HG02840 (cell line): ENCODE measurements around the gene RAB3B.

Experiments
- ATAC-seq: cut with Tn5 transposase; IDR thresholded peaks from one replicate; pipeline ENCODE4 v1.9.1; 2021; ENCODE audit warnings: mild to moderate bottlenecking, moderate library complexity, moderate number of reproducible peaks; ENCODE audit not compliant: unreplicated experiment, low FRiP score

RAB3B gene

DNA sequence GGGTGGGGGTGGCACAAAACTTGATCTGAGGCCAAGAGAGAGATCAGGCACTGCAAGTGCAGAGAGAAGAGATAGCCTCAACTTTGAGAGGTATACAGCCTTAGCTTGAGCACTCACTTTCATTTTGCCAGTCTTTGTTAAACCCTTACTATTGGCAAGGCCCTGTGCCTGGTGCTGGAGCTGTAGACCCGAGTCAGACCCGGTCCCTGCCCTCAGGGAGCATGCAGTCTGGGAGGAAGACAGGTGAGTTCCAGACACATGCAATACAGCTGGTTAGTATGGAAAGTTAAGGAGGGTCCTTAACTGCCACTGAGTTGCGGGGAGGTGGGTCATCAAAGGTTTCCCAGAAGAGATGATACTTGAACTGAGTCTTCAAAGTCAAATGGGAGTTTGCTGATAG lies 31.7 kb downstream of the RAB3B start:
- no peak for ATAC-seq

DNA sequence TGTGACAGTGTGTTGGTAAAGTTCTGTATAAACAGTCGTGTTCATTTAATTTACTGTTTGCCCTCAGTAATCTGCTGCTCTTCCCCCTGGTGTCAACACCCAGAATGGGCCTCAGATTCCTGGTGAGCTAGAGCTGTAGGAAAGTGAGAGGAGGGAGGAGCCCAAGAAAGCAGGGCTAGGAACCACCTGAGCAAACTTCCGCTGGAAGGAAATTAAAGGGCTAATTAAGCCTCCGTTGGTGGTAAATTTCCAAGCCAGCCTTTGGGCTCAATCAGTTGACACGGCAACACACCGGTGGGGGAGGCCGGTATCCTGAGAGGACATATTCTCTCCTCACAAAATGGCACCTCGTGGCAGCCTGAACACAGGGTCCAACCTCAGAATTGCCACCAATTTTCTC lies 32.9 kb downstream of the RAB3B start:
- ATAC-seq = no peak

DNA sequence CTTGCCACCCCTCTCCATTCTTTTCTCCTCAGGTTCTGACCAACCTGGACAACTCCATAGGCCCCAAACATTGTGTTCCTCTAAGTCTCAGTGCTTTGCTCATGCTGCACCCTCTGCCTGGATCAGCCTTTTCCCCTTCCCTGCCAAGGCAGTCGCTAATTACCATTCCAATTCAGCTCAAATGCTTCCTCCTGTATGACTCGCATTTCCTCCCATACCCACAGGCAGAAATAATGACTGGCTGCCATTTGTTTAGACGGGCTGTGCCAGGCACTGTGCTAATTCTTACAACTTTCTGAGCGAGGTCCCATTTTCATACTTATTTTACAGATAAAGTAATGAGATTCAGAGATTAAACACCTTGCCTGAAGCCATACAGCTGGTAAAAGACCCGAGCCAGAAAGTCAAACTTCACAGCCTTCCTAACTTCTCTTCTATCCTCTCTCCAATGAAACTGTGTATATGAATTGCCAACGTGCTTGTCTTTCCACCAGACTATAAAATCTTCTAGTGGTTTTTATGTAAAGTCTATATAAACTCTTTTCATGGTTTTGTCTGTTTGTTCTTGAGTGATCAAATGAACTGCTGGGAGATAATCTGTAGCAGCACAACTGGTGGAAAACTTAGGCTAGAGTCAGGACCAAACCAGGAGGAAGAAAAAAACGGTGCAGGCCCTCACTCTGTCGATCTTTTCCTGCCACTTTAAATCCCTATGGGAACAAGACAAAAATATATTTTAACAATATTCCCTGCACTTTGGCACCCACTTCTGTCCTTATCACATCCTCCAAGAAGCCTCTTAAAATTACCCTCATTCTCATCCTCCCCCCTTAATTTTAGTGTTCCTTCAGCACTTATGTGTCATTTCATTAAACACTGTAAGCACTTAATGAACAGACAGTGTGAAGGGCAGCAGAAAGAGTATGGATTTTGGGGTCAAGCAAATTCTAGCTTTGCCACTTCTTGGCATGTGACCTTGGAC lies 33.7 kb downstream of the RAB3B start:
- no peak for ATAC-seq

DNA sequence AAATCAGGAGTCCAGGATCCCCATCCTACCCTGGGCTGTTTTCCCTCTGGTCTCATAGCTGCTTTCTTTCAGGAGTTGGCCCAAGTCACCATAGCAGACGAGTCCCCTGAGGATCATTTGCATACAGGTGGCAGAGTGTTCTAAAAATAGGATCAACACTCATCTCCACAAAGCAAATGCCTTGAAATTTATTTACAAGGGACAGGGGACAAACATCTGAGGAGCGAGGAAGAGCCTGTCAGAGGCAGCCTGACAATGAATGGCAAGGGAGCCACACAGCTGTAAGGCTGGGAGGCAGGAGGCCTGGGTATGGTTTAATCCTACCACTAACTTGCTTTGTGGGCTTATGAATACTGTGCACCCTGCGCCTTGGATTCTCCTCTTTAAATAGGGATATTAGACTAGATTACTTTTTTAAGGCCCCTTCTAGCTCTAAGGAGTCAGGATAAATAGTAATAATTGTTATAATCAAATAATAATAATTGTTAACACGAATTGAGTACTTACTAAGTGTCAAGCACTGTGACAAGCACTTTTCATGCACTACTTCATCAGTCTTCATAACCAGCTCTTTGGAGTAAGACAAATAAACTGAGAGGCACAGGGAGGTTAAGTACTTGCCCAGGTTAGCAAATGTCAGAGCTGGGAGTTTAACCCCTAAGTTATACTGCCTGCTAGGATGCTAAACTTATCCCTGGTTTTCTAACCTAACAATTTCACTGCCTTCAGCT lies 34.5 kb downstream of the RAB3B start:
- no peak for ATAC-seq

DNA sequence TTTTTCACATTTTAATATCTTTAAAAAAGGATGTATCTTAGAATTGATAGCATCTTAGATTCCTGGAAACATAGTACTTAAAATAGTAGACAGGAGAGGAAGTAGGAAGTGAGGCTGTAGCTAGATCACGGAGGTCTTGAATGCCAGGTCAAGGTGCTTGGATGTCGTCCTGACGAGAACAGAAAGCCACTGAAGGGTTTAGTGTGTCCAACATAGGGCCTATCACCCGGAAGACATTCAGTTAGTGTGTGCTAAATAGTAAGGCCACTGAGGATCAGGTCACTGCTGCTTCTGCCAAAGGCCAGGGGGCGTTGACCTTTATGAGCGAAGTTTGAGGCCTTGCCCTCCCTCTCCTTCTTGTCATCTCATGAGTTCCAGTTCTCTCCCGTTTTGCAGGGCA lies 35.7 kb downstream of the RAB3B start:
- ATAC-seq = no peak

DNA sequence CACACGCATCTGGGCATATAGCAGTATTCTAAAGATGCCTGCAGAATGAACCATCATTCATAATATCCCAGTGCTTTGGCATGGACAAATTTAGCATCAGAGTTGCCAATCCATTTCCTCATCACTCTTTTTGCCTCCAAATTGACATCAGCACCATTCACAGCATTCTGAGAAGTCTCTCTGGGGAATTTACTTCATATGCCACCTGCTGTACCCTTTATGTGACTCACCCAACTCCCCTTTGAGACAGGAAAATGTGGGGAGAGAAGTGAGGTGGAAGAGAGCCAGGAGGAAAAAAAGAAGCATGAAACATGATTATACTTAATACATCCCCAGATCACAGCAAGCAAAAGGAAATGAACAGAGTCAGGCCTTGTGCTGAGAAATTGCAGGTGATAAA lies 37.4 kb downstream of the RAB3B start:
- ATAC-seq = no peak

DNA sequence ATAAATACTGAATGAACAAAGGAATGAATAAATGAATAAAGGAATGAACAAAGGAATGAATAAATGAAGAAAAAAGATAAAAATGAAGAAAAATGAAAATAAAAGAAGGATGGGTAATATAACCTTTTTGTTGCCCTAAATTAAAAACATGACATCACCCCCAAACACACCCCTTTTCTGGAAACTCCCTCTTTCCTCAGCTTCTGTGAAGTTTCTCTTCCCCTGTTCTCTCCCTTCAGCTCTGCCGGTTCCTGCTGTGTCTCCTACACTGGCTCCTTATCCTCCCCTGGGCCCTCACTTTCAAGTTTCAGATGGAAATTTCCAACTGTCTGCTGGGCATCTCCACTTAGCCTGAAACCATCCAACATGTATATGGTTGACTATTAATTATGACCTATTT lies 37.9 kb downstream of the RAB3B start:
- no peak for ATAC-seq

DNA sequence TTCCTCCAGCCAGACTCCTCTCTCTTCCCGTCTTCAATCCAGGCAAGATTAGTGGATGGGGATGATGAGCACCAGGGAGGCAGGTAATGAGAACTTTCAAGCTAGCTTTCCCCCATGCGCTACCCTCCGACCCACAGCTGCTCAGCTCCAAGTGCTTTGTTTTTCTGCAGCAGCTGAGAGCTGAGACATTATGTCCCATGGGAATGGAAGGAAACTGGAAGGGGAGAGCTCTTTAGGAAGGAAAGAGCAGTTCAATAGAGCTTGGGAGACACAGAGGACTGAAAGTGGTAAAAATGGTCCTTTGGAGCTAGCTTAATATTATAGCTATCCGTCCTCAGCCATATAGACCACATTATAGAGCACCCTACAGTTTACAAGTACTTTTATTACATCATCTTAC lies 39.8 kb downstream of the RAB3B start:
- ATAC-seq = no peak

DNA sequence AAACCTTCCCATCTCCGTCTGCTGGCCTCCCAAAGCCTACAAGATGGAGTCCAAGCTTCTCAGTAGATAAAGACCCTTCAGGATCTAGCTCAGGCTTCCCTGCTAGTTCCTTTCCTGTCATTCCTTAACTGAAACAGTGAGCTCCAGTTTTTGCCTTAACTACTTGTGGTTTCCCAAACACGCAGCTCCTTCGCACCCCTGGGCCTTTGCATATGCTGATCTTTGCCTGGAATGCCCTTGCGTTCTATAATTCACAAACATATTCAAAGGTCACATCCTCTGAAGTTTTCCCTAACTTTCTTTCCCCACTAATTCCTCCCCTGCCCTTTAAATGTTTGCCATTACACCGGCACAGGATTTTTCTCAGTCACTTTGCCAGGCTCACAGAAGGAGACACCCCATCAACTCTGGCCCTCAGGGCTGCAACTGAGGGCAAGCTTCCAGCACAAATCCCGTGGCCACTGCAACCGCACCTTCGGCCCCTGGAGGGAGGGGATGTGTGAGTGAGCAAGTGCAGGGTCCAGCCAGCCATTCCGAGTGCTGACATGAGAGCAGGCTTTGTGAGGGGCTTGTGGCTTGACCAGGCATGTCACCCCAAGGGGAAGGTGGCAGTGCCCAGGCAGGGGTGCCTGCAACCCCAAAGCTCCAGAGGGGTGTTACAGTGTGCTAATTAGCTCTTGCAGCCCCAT lies 41.3 kb downstream of the RAB3B start:
- no peak for ATAC-seq

DNA sequence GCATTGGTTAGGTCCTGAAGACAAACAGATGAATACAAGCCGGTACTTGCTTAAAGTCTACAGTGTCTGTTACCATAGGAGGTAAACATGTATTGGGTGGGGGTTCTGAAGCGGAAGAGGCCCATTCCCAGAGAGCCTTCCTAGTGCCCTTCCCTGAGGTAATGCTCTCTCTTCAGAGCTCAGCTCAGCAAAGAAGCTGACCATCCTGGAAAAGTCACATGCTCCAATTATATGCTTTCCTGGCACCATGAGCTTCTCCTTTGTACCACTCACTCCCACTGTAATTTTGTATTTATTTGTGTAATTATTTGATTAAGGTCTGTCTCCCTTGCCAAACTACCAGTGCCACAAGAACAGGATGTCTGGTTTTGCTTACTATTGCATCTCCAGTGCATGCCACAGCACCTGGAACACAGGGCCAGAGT lies 42.0 kb downstream of the RAB3B start:
- ATAC-seq = no peak

DNA sequence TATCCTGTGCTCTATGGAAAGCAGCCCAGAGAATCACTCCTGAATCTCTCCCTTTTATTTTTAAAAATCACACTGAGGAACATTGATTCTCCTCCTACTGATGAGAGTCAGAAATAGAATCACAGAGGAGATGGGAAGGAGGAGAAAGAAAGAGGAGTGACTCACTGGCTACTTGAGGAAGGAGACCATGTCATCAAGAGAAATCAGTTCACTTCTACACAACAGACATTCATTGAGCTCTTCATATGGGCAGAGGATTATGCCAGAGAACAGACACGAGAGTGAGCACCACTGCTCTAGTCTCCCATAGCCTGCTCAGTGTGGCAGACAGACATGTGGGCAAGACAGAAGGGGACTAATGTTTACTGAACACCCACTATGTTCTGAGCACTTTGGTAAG lies 44.2 kb downstream of the RAB3B start:
- no peak for ATAC-seq

DNA sequence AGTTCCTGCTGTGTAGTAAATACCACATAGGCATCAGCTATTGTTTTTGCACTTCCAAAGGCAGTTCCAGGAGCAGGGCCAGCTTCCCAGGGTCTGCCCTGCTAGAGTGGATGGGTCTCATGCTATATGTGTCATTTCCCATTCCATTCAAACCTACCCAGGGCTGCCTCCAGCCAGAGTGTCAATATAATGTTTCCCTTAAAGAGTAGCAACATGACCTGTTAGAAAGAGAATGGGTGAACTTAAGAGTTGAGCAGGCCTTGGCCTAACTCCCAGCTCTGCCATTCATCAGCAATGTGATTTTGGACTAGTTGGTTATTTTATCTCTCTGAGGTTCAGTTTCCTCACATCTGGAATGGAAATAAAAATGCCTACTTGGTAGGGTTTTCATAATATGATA lies 44.9 kb downstream of the RAB3B start:
- no peak for ATAC-seq

DNA sequence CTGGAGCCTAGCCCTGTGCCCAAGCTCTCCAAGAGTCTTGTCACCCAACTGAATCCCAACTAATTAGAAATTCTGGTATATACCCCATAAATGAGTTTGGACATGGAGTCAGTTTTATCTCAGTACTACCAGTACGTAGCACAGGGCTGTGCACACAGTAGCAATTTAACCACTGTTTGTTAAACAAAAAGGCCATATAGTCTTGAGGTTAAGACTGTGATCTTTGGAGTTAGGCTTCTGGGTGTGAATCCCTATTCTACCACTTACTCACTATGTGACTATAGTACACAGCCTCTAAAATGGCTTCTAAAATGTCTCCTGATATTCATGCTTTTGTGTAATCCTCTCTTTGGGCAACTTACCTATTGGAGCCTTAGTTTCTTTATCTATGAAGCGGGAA lies 48.2 kb downstream of the RAB3B start:
- no peak for ATAC-seq

DNA sequence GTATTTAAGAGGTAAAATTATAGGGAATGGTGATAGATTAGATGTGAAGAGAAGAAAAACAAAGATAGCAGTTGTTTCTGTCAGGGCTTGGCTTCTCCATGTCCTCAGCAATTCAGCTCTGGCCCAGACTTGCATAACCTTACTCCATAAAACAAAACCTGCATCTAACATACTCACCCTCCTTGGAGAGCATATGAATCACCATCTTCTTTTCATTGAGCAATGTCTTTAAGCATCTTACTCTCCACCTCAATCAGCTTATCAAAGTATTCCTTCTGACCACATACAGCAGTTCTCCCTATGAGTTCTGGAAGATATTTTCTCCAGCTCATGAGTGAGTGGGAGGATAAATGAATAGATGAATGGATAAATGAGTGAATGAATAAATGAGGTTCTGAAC lies 49.0 kb downstream of the RAB3B start:
- ATAC-seq = no peak

DNA sequence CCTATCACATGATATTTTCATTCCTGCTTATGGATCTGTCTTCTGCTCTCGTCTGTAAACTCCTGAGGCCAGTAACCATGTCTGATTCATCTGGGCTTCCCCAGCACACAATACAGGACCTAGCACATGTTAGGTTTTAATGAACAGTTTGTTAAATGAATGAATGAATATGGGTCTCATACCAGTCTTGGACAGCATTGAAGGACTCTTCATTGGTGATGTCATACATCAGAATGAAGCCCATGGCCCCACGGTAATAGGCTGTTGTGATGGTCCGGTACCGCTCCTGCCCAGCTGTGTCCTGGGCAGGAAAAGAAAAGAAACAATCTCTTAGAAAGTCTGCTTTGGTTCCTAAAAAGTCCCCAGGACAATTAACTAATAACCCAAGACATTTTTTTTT lies 53.4 kb downstream of the RAB3B start:
- no peak for ATAC-seq

DNA sequence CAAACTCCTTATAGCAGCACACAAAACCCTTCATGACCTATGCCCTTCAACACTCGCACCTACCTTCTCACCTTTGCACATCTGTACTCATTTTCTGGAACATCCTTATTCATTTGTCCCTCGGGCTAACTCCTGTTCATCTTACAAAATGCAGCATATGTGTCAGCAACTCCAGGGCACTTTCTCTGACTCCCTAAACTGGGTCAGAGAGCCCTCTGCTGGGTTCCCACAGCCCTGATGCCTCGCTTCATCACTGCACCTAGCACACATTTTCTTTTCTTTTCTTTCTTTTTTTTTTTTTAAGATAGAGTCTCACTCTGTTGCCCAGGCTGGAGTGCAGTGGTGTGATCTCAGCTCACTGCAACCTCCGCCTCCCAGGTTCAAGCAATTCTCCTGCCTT lies 54.0 kb downstream of the RAB3B start:
- no peak for ATAC-seq

DNA sequence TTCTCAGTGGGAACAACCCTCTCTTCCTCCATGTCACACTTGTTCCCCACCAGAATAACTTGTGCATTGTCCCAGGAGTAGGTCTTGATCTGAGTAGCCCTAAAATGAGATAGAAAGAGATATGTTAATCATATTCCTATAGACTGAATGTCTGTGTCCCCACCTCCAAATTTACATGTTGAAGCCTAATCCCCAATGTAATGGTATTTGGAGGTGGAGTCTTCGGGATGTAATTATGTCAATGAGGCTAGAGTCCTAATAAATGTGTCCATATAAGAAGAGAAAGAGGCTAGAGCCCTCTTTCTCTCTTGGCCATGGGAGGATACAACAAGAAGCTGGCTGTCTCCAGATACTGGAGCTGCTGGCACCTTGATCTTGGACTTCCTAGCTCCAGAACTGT lies 57.2 kb downstream of the RAB3B start:
- no peak for ATAC-seq

DNA sequence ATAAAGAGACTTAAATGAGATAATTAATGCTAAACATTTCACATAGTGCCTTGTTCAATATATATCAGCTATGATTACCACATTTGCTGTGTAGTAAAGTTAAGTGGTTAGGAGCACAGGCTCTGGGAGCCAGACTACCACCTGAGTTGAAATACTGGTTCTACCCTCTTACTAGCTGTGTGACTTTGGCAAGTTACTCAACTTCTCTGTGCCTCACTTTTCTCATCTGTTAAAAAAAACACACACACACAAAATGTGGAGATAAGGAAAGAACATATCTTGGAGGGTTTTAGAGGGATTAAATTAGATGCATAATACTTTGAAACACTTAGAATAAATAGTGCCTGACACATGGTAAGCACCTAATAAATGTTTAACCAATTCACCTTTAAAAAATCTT lies 60.2 kb downstream of the RAB3B start:
- no peak for ATAC-seq

DNA sequence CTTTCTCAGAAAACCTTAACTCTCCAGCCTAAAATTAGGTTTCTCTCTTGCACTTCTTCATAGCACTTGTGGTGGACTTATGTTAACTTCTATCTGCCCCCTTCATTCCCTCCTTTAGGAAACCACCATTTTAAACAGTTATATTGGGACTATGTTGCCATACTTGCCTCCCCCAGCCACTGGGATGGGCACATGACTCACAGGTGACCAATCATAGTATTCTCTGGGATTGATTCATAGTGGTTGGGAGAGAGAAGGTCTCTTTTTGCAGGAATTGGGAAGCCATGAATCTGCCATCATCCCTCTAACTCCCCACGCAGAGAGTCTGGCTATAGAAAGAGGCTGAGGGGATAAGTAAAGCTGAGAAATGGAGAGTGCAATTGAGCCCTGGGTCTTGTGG lies 61.6 kb downstream of the RAB3B start:
- ATAC-seq = no peak

DNA sequence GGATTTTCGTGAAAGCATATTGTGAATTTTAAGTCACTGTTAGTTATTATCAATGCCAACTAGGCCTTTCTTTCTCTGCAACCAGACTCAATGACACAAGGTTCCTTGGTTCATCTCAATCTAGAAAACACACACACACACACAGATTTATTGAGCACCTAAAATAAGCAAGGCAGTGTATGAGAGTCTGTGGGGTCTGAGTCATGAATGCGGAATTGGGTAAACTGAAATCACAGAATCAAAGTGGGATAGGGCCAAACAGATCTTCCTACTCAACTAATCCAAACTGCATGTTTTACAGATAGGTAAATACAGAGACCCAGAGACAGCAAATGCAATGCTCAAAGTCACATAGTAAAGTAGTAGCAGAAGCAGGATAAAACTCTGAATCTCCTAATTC lies 63.5 kb downstream of the RAB3B start:
- ATAC-seq = no peak

DNA sequence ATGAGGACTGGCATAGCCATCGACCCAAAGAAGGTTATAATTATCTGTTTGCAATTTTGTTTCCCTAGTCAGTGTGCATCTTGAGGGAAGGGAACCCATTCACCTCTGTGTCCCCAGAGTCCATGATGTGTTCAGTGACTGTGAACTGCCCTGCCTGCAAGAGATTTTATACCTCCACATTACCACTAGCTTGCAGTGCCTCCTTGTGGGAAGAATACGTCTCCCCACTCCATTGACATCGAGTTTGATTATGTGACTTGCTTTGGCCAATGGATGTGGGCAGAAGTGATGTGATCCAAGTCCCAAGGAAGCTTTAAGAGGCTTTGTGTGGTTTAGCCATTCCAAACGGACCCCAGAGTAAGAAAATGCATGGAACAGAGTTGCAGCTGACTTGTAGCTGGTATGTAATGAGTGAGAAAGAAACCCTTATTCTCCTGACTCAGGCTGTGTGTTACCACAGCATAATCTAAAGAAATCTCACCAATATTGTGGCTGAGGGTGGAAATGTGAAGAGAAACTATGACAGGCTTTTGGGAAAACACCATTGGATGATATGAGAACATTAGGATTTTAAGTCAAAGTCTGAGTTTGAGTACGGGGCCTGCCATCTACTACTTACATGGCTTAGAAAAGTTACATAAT lies 64.2 kb downstream of the RAB3B start:
- no peak for ATAC-seq
